Pancreas (tissue), 10 donors: ENCODE results near the gene TMEM145. TPM values are rescaled to one million over a fixed set of nuclear protein-coding genes. Genes with fewer than 3 reads are reported as not detected.
A peak's percentile ranks its signal among the peaks of the same experiment; 100 is the strongest.

Experiments used
- ATAC-seq, 4 donors: fragments of 200-7000 bp; cut with Tn5 transposase; one replicate each; pipeline versions ENCODE4 v1.8.0 to v1.9.1; 2020; ENCODE audit warnings: mild to moderate bottlenecking in 4 of 4, moderate library complexity in 4 of 4
- DNase-seq, 6 donors: peaks; one replicate each; pipeline ENCODE4 v3.0.0-alpha.2; 2020
- FAIRE-seq: peaks from 2 replicates; lab custom pipeline; 2012; peaks lifted over from hg19 to GRCh38; lab: Jason Lieb, UNC
- H3K27ac ChIP-seq, 4 donors: fragments of 200-600 bp; sonication (generic); 1 replicate in 3 of 4; 2 replicates in 1 of 4; pipeline versions ENCODE4 v1.5.0 to v1.8.0; 2020
- H3K27me3 ChIP-seq, 4 donors: fragments of 200-600 bp; one replicate each; pipeline ENCODE4 v1.8.0; 2021
- H3K36me3 ChIP-seq, 3 donors: fragments of 200-600 bp; sonication (generic) in 1 of 3; one replicate each; pipeline versions ENCODE4 v1.5.0 to v1.8.0; 2020 to 2021
- H3K4me1 ChIP-seq, 3 donors: fragments of 200-600 bp; one replicate each; pipeline ENCODE4 v1.8.0; 2021
- H3K4me3 ChIP-seq, 4 donors: fragments of 200-600 bp; sonication (generic) in 2 of 4; one replicate each; pipeline versions ENCODE4 v1.5.0 to v1.8.0; 2020 to 2021
- H3K9me3 ChIP-seq, 4 donors: fragments of 200-600 bp; one replicate each; pipeline ENCODE4 v1.8.0; 2021
- CTCF ChIP-seq, 4 donors: fragments of 200-600 bp; sonication (generic) in 3 of 4; IDR thresholded peaks; one replicate each; pipeline versions ENCODE4 v1.5.0 to v1.8.0; 2021; ENCODE audit warnings: antibody characterized with exemption in 4 of 4
- WGBS, 2 donors: extraction: QIAGEN DNeasy Blood & Tissue Kit; methylation state at CpG; one replicate each; pipeline ENCODE4 v1.1.7; 2013; 5-methylcytosine and 5-hydroxymethylcytosine counted together
- intact Hi-C, 3 donors: fragments of 100-400 bp; cut with DNase I; formaldehyde crosslinking; loops; one replicate each; pipeline versions ENCODE4 v1.11.1 to v1.14.2; 2022
- polyA plus RNA-seq, 2 donors: library from polyadenylated mRNA; stranded (reverse); fragments of 200-250 nt; gene quantifications; one replicate each; pipeline ENCODE4 v1.2.3, GENCODE V29; 2013
- total RNA-seq, 6 donors: library from RNA; stranded (reverse); fragmentation: NEBNext Ultra II Directional in 4 of 6; extraction: Animal tissue kit (Norgen Biotek cat#: 25700) in 4 of 6; gene quantifications; one replicate each; pipeline versions ENCODE4 v1.2.1 to v1.2.4, GENCODE V29; 2021 to 2023
- donor health status: healthy with polysubstance abuse.
- donor health status: DM: no; HTN: no; CAD: no; lungs with moderate emphysema.
- donor health status: DM: no; HTN: no; CAD: no.
- donor health status: control.
- donor health status: control.
- donor health status: Bipolar disorder and iron deficiency.
- donor health status: DM: yes; HTN: yes; CAD: no.
- donor health status: DM: no; HTN: no; CAD: no.
- donor health status: DM: no; HTN: no; CAD: no.
- donor health status: DM: yes; HTN: yes; CAD: no.

TMEM145 gene
- total and polyA plus RNA-seq, 8 donors = 0.46 to 8.2 (median 1.0) TPM

DNA sequence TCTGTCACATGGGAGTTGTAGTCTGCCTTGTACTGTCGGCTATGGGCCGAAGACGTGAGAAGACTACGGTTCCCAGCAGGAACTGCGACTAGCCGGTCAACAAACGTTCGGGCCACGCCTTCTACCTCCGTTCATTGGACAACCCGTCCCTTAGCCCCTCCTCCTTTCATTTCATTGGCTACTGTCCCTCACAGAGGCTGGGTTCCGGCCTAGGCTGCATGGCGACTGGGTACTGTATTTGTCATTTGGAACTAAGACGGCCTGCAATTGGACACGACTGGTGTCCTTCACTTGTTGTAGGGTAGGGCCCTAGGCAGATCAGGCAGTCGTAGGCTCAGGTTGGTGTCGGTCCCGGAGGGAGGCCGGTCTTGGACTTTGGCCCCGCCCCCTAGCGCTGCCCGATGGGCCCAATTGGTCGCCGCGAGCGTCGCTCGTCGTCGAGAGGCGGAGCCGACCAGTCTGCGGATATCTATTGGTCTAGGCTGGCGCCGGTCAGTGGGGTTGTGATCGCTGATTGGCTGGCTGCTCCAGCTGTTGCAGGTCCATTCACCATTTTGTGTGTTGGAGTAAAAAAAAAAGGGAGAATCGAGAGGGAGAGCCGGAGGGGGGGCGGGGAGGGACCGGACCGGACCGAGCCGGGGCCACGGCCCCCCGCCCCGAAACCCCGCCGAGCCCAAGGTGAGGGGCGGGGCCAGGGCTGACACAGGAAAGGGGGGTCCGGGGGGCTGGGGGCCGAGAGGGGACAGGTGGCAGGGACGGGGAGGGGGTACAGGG is 44.2 kb upstream of the TMEM145 start, which contains the start of gene CIC:
CIC (plus strand) TSS at position 549 of the 774 bp plus-strand sequence. CDS start 2,532 bp downstream, outside the sequence.
- Histone ChIP-seq H3K4me3 (peak within 1 kb of the TSS; percentile 30 to 57 (median 46)), H3K27ac (peak within 1 kb of the TSS; percentile 100), H3K36me3 (peaks cover 0 to 18% (median 8%) of the 10 kb centered on the region in 3 donors), H3K27me3 (no peaks in the 10 kb centered on the region), H3K4me1 (peaks cover 0 to 10% (median 8%) of the 10 kb centered on the region in 3 donors), H3K9me3 (no peaks in the 10 kb centered on the region)
- ATAC-seq (peak; percentile 75 to 86 (median 82)), DNase-seq (peak; percentile 98 to 100 (median 100)), FAIRE-seq (peak; percentile 98)
- 1% methylated on average over 51 to 52 of the region's 52 CpGs for WGBS, 2 donors
- TF ChIP-seq CTCF (IDR thresholded peaks at IDR 0.05) = no peak
- intact Hi-C loops = no loop called here

DNA sequence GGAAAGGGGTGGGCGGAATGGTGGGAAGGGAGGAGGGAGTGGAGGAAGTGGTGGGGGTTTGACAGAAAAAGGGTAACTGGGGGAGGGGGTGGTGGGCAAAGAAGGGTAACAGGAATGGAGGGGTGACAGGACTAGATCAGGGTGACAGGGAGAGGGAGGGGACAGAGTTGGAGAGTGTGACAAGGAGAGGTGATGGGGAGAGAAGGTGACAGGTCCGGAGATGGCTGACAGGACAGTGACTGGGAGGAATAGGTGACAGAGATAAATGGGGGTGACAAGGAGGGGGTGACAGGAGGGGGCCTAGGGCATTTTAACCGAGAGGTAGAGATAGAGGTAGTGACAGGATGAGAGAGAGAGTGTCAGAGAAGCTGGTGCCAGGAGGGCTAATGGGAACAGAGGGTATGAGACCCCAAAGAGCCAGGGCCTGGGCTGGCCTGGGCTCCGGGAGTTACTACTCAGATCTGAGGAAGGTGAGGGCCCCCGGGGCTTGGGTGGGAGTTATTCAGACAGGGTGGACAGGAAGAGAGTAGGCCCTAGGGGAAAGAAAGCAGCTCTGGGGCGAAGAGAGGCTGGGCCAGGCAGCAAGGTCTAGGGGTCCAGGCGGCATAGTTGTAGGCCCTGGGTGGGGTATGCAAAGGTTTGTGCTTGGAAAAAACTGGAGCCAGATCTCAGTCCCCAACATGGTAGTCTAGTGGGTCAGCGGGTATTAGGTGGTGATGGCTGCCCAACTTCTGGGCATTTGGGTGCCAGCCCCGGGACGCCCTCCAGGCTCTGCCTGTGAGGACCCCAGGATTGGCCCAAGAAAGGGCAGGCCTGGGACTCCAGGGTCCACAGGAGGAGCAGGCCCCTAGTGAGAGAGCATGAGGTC is 43.4 kb upstream of the TMEM145 start:
- FAIRE-seq = no peak
- no peaks in the 10 kb centered on the region for H3K9me3 ChIP-seq
- H3K36me3 ChIP-seq = peaks cover 0 to 26% (median 13%) of the 10 kb centered on the region in 3 donors
- DNase-seq = peak in 5 of 6 donors; percentile 46 to 76 (median 61)
- ATAC-seq = no peak
- H3K27ac ChIP-seq = peak overlapping the region; percentile 73 to 91 (median 82)
- no peaks in the 10 kb centered on the region for H3K27me3 ChIP-seq
- intact Hi-C loops = no loop called here
- peak overlapping the region; percentile 5 to 57 (median 42) for H3K4me3 ChIP-seq
- 23 to 34% methylated on average over 10 of the region's 10 CpGs for WGBS, 2 donors
- no peak for TF ChIP-seq CTCF (IDR thresholded peaks at IDR 0.05)
- H3K4me1 ChIP-seq = peaks cover 0 to 14% (median 8%) of the 10 kb centered on the region in 3 donors

GRCh38 chr19:42270346-42271044 is 42.6 kb upstream of the TMEM145 start:
- ATAC-seq (peak in 1 of 4 donors; percentile 5), FAIRE-seq (no peak), DNase-seq (peak; percentile 45 to 81 (median 67))
- WGBS, 2 donors = 5 to 10% methylated on average over 17 to 18 of the region's 18 CpGs
- intact Hi-C loops = no loop called here
- Histone ChIP-seq H3K27me3 (no peaks in the 10 kb centered on the region), H3K4me3 (peak overlapping the region in 3 of 4 donors; percentile 32 to 57 (median 51)), H3K36me3 (peaks cover 0 to 29% (median 15%) of the 10 kb centered on the region in 3 donors), H3K9me3 (no peaks in the 10 kb centered on the region), H3K4me1 (peaks cover 1 to 18% (median 8%) of the 10 kb centered on the region in 3 donors), H3K27ac (peak overlapping the region; percentile 73 to 91 (median 82))
- TF ChIP-seq CTCF (IDR thresholded peaks at IDR 0.05) = no peak

DNA sequence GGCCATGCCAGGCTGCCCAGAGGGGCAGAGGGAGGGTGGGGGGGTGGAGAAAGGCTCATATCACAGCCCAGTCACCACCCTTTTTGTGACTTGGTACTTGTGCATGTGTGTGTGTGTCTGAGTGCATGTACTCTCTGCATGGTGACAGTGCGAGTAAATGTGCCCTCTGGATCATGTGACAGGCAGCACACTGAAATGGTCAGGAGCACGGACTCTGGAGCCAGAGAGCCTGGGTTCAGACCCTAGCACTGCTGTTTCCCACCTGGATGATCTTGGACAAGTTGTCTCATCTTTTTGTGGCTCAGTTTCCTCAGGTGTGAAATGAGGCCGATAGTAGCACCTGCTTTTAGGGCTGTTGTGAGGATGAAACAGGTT is 42.1 kb upstream of the TMEM145 start:
- H3K27ac ChIP-seq = peak overlapping the region; percentile 73 to 91 (median 82)

More for the DNA sequence above, 42.1 kb upstream of the TMEM145 start:
- no peaks in the 10 kb centered on the region for H3K27me3 ChIP-seq
- intact Hi-C loops = no loop called here
- H3K4me1 ChIP-seq = peaks cover 7 to 22% (median 8%) of the 10 kb centered on the region in 3 donors
- TF ChIP-seq CTCF (IDR thresholded peaks at IDR 0.05) = no peak
- 33% methylated on average over 3 of the region's 3 CpGs for WGBS, 2 donors
- peak overlapping the region in 2 of 4 donors; percentile 51 to 57 for H3K4me3 ChIP-seq
- peak in 1 of 6 donors; percentile 25 for DNase-seq
- H3K36me3 ChIP-seq = peaks cover 0 to 29% (median 15%) of the 10 kb centered on the region in 3 donors
- FAIRE-seq = no peak
- no peak for ATAC-seq
- no peaks in the 10 kb centered on the region for H3K9me3 ChIP-seq
